Measurements from ENCODE around the gene KLK14. TPM values are rescaled to one million over a fixed set of nuclear protein-coding genes. Genes with fewer than 3 reads are reported as not detected.

Gene KLK14
- total and polyA plus RNA-seq, 2 of the 8 experiments (the other 6 are each of a cell fraction or from before 2014, with no cell fraction given) = 0.09 to 1.2 TPM

GRCh38 chr19:51110666-51110971, 27.9 kb upstream of the KLK14 start:
- 56% methylated on average over 1 of the region's 1 CpG; no CpG with 5 or more reads in 1 of the 2 experiments for WGBS, 2 experiments (ENCODE audit: extremely low coverage in 1 of 2, insufficient coverage in 1 of 2, insufficient read length in 1 of 2, insufficient replicate concordance in 2 of 2, low coverage in 1 of 2, low lambda C conversion rate in 2 of 2, missing lambda C conversion rate in 1 of 2)
- Histone ChIP-seq H3K14ac (ENCODE audit: insufficient read length) (no peak overlapping the region), H2BK15ac (ENCODE audit: low read length) (no peak overlapping the region), H3K9me3 (ENCODE audit: insufficient read depth in 2 of 2, low read depth in 1 of 2, low read length in 1 of 2) (no peaks in the 10 kb centered on the region), H2BK12ac (ENCODE audit: low read depth, low read length) (no peak overlapping the region), H3K23ac (ENCODE audit: insufficient read length) (no peak overlapping the region), H4K91ac (replicated peaks; ENCODE audit: insufficient read length, low read length) (no peak overlapping the region), H3K23me2 (ENCODE audit: low read depth, low read length) (peaks cover 11% of the 10 kb centered on the region), H3K4me1 (replicated peaks in 1 of 4; ENCODE audit: control insufficient read depth in 3 of 4, insufficient read depth in 4 of 4, low read length in 3 of 4) (peaks cover 0 to 6% (median 0%) of the 10 kb centered on the region in 4 experiments; a peak in 3 of 7 replicates), H3K79me2 (ENCODE audit: control insufficient read depth in 1 of 2, insufficient read depth in 2 of 2, low read length in 2 of 2) (no peaks in the 10 kb centered on the region), H3K4me3 (ENCODE audit: extremely low read depth in 1 of 4, insufficient read depth in 2 of 4, low read depth in 3 of 4, low read length in 4 of 4) (no peak overlapping the region), H2AFZ (ENCODE audit: low read length) (no peak overlapping the region), H3K4ac (replicated peaks; ENCODE audit: insufficient read length, low read depth, low read length) (no peak overlapping the region), H2BK5ac (ENCODE audit: low read depth, low read length) (no peak overlapping the region), H3K27me3 (replicated peaks in 1 of 4; ENCODE audit: control insufficient read depth in 3 of 4, extremely low read depth in 1 of 4, insufficient read depth in 3 of 4, low read length in 3 of 4) (peaks cover 0 to 13% (median 0%) of the 10 kb centered on the region in 4 experiments; a peak in 3 of 7 replicates), H3K9ac (replicated peaks in 1 of 4; ENCODE audit: extremely low read depth in 1 of 4, low read depth in 3 of 4, low read length in 3 of 4) (no peak overlapping the region), H3K56ac (replicated peaks; ENCODE audit: insufficient read length, low read depth, low read length) (no peak overlapping the region), H3K27ac (ENCODE audit: low read depth, low read length) (no peak overlapping the region), H3K79me1 (ENCODE audit: low read depth, low read length) (peaks cover 4% of the 10 kb centered on the region), H2BK20ac (ENCODE audit: low read length) (no peak overlapping the region), H4K20me1 (replicated peaks in 1 of 2; ENCODE audit: control insufficient read depth in 1 of 2, insufficient read depth in 2 of 2, low read length in 2 of 2) (peaks cover 2 to 6% of the 10 kb centered on the region in 2 experiments), H3K4me2 (ENCODE audit: insufficient read depth in 1 of 2, low read depth in 2 of 2, low read length in 2 of 2) (no peak overlapping the region), H2BK120ac (replicated peaks; ENCODE audit: low read depth, low read length) (no peak overlapping the region), H3K36me3 (ENCODE audit: control insufficient read depth in 2 of 4, insufficient read depth in 4 of 4, low read length in 3 of 4) (no peaks in the 10 kb centered on the region), H2AK5ac (ENCODE audit: low read depth, low read length) (no peak overlapping the region), H4K8ac (ENCODE audit: extremely low read depth, insufficient read depth, low read length) (no peak overlapping the region), H4K5ac (ENCODE audit: insufficient read length, low read depth, low read length) (no peak overlapping the region), H3K18ac (ENCODE audit: extremely low read depth, low read length) (no peak overlapping the region)
- ChIA-PET POLR2A (ENCODE audit: partially characterized antibody) (no interaction called here), CTCF (ENCODE audit: partially characterized antibody) (interaction anchor here (0.9 to 1.2 kb wide), 3 partner anchors 10 to 157 kb away, joined by 3 read pairs; no protein-coding TSS in a partner anchor)
- FAIRE-seq (no peak), DNase-seq (ENCODE audit: low read depth in 1 of 2, low spot score in 2 of 2) (no peak)
- no peak for TF ChIP-seq POLR2A (IDR thresholded peaks at IDR 0.05; ENCODE audit: control extremely low read depth in 1 of 2, low read depth in 2 of 2, low read length in 2 of 2)
- no peak for TF ChIP-seq CBX8 (IDR thresholded peaks at IDR 0.05; ENCODE audit: borderline replicate concordance, low read depth, low read length)
- no peak for TF ChIP-seq CHD2 (IDR thresholded peaks at IDR 0.05; ENCODE audit: low read length)
- TF ChIP-seq CBX5 (IDR thresholded peaks at IDR 0.05; ENCODE audit: low read depth, low read length) = no peak
- no peak for TF ChIP-seq CTBP2 (IDR thresholded peaks at IDR 0.05; ENCODE audit: borderline replicate concordance, insufficient read depth, insufficient read length, low read length)
- TF ChIP-seq FOSL1 (IDR thresholded peaks at IDR 0.05; ENCODE audit: insufficient read depth, low read depth, low read length) = no peak
- no peak for TF ChIP-seq CHD1 (IDR thresholded peaks at IDR 0.05; ENCODE audit: low read depth, low read length)
- TF ChIP-seq SUZ12 (IDR thresholded peaks at IDR 0.05; ENCODE audit: low read length) = no peak
- no peak for TF ChIP-seq POLR2AphosphoS5 (IDR thresholded peaks at IDR 0.05; ENCODE audit: low read depth, low read length)
- no peak for TF ChIP-seq GABPA (IDR thresholded peaks at IDR 0.05; ENCODE audit: borderline replicate concordance, insufficient read depth, low read length)
- no peak for TF ChIP-seq TBP (IDR thresholded peaks at IDR 0.05; ENCODE audit: low read depth, low read length)
- no peak for TF ChIP-seq YY1 (IDR thresholded peaks at IDR 0.05; ENCODE audit: low read depth, low read length)
- TF ChIP-seq, protein P1, sequence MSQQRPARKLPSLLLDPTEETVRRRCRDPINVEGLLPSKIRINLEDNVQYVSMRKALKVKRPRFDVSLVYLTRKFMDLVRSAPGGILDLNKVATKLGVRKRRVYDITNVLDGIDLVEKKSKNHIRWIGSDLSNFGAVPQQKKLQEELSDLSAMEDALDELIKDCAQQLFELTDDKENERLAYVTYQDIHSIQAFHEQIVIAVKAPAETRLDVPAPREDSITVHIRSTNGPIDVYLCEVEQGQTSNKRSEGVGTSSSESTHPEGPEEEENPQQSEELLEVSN (IDR thresholded peaks at IDR 0.05) = no peak
- TF ChIP-seq TAF1 (IDR thresholded peaks at IDR 0.05; ENCODE audit: low read depth, low read length) = no peak
- no peak for TF ChIP-seq RXRA (IDR thresholded peaks at IDR 0.05; ENCODE audit: insufficient read depth, low read depth, low read length)
- TF ChIP-seq CEBPB (IDR thresholded peaks at IDR 0.05; ENCODE audit: low read depth, low read length) = no peak
